Osteocyte (in vitro differentiated cells): Measurements from ENCODE around the gene STMN3. TPM values are rescaled to one million over a fixed set of nuclear protein-coding genes. Genes with fewer than 3 reads are reported as not detected.
"Not testable (repeated sequence)": the region's sequence is repeated elsewhere in the genome, so short reads cannot be mapped to it uniquely, and the experiment has no call there.

ENCODE experiments used
- DNase-seq: peaks from one replicate; pipeline ENCODE4 v3.0.0; 2021; ENCODE audit warnings: mixed read lengths; ENCODE audit not compliant: unreplicated experiment; ENCODE audit errors: extremely low spot score
- H3K27ac Mint-ChIP-seq: one replicate; pipeline ENCODE4 v1.8.0; 2021; ENCODE audit warnings: mild to moderate bottlenecking, mixed read lengths; ENCODE audit not compliant: unreplicated experiment
- H3K27me3 Mint-ChIP-seq: one replicate; pipeline ENCODE4 v1.8.0; 2021; ENCODE audit warnings: mixed read lengths; ENCODE audit not compliant: unreplicated experiment
- H3K36me3 Mint-ChIP-seq: one replicate; pipeline ENCODE4 v1.8.0; 2021; ENCODE audit warnings: mixed read lengths; ENCODE audit not compliant: unreplicated experiment
- H3K4me1 Mint-ChIP-seq: one replicate; pipeline ENCODE4 v1.8.0; 2021; ENCODE audit warnings: mixed read lengths; ENCODE audit not compliant: unreplicated experiment
- H3K4me3 Mint-ChIP-seq: one replicate; pipeline ENCODE4 v1.8.0; 2021; ENCODE audit warnings: mild to moderate bottlenecking, moderate library complexity, mixed read lengths; ENCODE audit not compliant: unreplicated experiment
- H3K9me3 Mint-ChIP-seq: one replicate; pipeline ENCODE4 v1.8.0; 2021; ENCODE audit warnings: mixed read lengths; ENCODE audit not compliant: unreplicated experiment
- CTCF ChIP-seq: fragments of 200-600 bp; sonication (generic); IDR thresholded peaks from 2 replicates; pipeline ENCODE4 v1.5.0; 2021; ENCODE audit warnings: antibody characterized with exemption, mild to moderate bottlenecking, moderate library complexity
- total RNA-seq: library from RNA; stranded (reverse); gene quantifications from 2 replicates; pipeline ENCODE4 v1.2.1, GENCODE V29; 2021

Gene STMN3
- total RNA-seq, 1 donor from 2014 or later, result 33.2 TPM

DNA sequence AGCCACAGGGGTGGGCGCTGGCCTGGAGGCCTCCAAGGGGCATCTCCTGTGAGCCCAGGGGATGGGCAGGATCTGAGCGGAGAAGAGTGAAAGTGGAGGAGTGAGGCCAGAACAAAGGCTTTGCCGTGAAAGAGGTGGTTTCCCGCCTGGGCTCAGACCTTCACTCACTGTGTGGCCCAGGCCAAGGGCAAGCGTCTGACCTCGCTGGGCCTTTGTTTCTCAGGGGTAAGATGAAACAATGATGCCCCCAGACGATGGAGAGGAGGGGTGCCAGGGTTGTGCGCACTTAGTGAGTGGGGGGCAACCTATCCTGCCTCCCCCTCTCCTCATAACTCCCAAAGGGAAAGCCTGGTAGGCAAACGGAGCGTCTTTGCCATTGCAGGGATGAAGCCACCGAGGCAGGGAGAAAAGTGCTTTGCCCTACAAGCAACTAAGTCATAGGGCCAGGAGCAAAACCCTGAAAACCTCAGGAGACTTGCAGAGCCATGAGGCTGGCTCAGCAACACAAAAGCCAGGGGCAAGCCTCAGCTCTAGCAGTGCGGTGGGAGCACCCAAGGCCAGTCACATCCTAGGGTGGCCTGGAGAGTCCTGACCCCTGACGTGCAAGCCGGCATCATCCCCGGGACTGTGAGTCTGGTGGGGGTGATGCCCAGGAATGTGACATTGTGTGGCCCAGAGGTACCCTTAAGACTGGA lies 897 bp upstream of the STMN3 start:
- Mint-ChIP-seq H3K4me3 (peak overlapping the region; percentile 67), H3K27me3 (no peaks in the 10 kb centered on the region), H3K27ac (peak overlapping the region; percentile 67), H3K36me3 (no peaks in the 10 kb centered on the region), H3K4me1 (peaks cover 24% of the 10 kb centered on the region), H3K9me3 (no peaks in the 10 kb centered on the region)
- DNase-seq, result no peak
- no peak for TF ChIP-seq CTCF

GRCh38 chr20:63652192-63652980 lies 838 bp downstream of the STMN3 start:
- Mint-ChIP-seq H3K27ac (no peak overlapping the region), H3K9me3 (no peaks in the 10 kb centered on the region), H3K4me1 (peaks cover 11% of the 10 kb centered on the region), H3K27me3 (no peaks in the 10 kb centered on the region), H3K4me3 (peak overlapping the region; percentile 75), H3K36me3 (no peaks in the 10 kb centered on the region)
- TF ChIP-seq CTCF, result no peak
- no peak for DNase-seq

GRCh38 chr20:63651942-63652191 lies 1.4 kb downstream of the STMN3 start:
- Mint-ChIP-seq H3K4me3 (peak overlapping the region; percentile 75), H3K27ac (no peak overlapping the region), H3K9me3 (no peaks in the 10 kb centered on the region), H3K36me3 (no peaks in the 10 kb centered on the region), H3K4me1 (peaks cover 10% of the 10 kb centered on the region), H3K27me3 (no peaks in the 10 kb centered on the region)
- no peak for DNase-seq
- no peak for TF ChIP-seq CTCF

DNA sequence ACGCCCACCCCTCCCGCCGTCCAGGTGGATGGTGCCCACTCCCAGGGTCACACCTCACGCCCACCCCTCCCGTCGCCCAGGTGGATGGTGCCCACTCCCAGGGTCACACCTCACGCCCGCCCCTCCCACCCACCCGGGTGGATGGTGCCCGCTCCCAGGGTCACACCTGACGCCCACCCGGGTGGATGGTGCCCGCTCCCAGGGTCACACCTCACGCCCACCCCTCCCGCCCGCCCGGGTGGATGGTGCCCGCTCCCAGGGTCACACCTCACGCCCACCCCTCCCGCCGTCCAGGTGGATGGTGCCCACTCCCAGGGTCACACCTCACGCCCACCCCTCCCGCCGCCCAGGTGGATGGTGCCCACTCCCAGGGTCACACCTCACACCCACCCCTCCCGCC lies 2.7 kb downstream of the STMN3 start:
- H3K9me3 Mint-ChIP-seq, H3K4me1 Mint-ChIP-seq, H3K27ac Mint-ChIP-seq, H3K27me3 Mint-ChIP-seq, H3K4me3 Mint-ChIP-seq, DNase-seq, H3K36me3 Mint-ChIP-seq: not testable (repeated sequence)

- H3K27ac Mint-ChIP-seq, result no peak overlapping the region
- no peak overlapping the region for H3K4me3 Mint-ChIP-seq
- H3K27me3 Mint-ChIP-seq, result no peaks in the 10 kb centered on the region
- DNase-seq, result no peak
- H3K36me3 Mint-ChIP-seq, result no peaks in the 10 kb centered on the region
- H3K9me3 Mint-ChIP-seq, result no peaks in the 10 kb centered on the region
- no peak for TF ChIP-seq CTCF
- peaks cover 8% of the 10 kb centered on the region for H3K4me1 Mint-ChIP-seq
Measured at GRCh38 chr20:63648895-63649589, 4.2 kb downstream of the STMN3 start.
